Transverse colon (tissue), 4 donors: ENCODE data around the gene NAALADL2. TPM values are rescaled to one million over a fixed set of nuclear protein-coding genes. Genes with fewer than 3 reads are reported as not detected.

Source experiments
- DNase-seq: peaks from one replicate; pipeline ENCODE4 v3.0.0-alpha.2; 2019
- H3K27ac ChIP-seq, 4 donors: fragments of 200-600 bp; sonication (generic); 2 replicates each; pipeline ENCODE4 v1.5.1; 2016 to 2018; ENCODE audit warnings: inconsistent platforms in 4 of 4
- H3K27me3 ChIP-seq: fragments of 200-600 bp; sonication (generic); 2 replicates; pipeline ENCODE4 v1.5.1; 2017; ENCODE audit warnings: inconsistent platforms
- H3K36me3 ChIP-seq, 4 donors: fragments of 200-600 bp; sonication (generic); 2 replicates each; pipeline ENCODE4 v1.5.1; 2017 to 2019; ENCODE audit warnings: inconsistent platforms in 4 of 4
- H3K4me1 ChIP-seq, 4 donors: fragments of 200-600 bp; sonication (generic); 2 replicates each; pipeline ENCODE4 v1.5.1; 2017 to 2020; ENCODE audit warnings: inconsistent platforms in 4 of 4
- H3K4me3 ChIP-seq, 4 donors: fragments of 200-600 bp; sonication (generic); 1 replicate in 1 of 4; 2 replicates in 3 of 4; pipeline versions ENCODE4 v1.5.1 to v1.6.1; 2017 to 2019; ENCODE audit warnings: inconsistent platforms in 4 of 4
- H3K9me3 ChIP-seq, 2 donors: fragments of 200-600 bp; sonication (generic); 2 replicates each; pipeline ENCODE4 v1.5.1; 2017 to 2019; ENCODE audit warnings: inconsistent platforms in 2 of 2
- CTCF ChIP-seq, 5 experiments: fragments of 200-600 bp in 3 of 5; fragments of 450-650 bp in 2 of 5; sonication (generic) in 3 of 5; IDR thresholded peaks; 1 replicate in 2 of 5; 2 replicates in 3 of 5; pipeline ENCODE4 v1.5.1; 2016 to 2017; ENCODE audit warnings: antibody characterized with exemption in 5 of 5, inconsistent platforms in 3 of 5, mild to moderate bottlenecking in 2 of 5, moderate library complexity in 1 of 5
- EP300 ChIP-seq: sonication (generic); formaldehyde crosslinking; IDR thresholded peaks from one replicate; pipeline ENCODE4 v1.6.1; 2017; ENCODE audit warnings: antibody characterized with exemption, low read depth
- POLR2A ChIP-seq: fragments of 450-650 bp; IDR thresholded peaks from one replicate; pipeline ENCODE4 v1.6.1; 2016; ENCODE audit warnings: antibody characterized with exemption, mild to moderate bottlenecking, moderate library complexity
- POLR2AphosphoS5 ChIP-seq, 3 donors: sonication (generic); formaldehyde crosslinking; IDR thresholded peaks; one replicate each; pipeline ENCODE4 v1.6.1; 2016; ENCODE audit warnings: antibody characterized with exemption in 3 of 3
- WGBS, 2 donors: methylation state at CpG; one replicate each; pipeline ENCODE4 v1.1.5; 2018; ENCODE audit warnings: low coverage in 1 of 2; 5-methylcytosine and 5-hydroxymethylcytosine counted together
- in situ Hi-C, 4 donors: fragments of 200-750 bp; cut with MboI; loops; one replicate each; pipeline versions ENCODE4 v1.15.0 to v1.15.1; 2017; ENCODE audit warnings: low sequenced_read_pairs in 3 of 4, low pct_ligation_motif_present in 1 of 4, low pct_unique_long_range_greater_than_20kb in 1 of 4
- intact Hi-C: fragments of 100-400 bp; cut with DNase I; formaldehyde crosslinking; loops from one replicate; pipeline ENCODE4 v1.15.1; 2023; ENCODE audit warnings: low total_unique reads
- total RNA-seq, 4 donors: library from RNA; depleted of rRNA; stranded (reverse); fragments of >200 nt; gene quantifications; one replicate each; pipeline ENCODE4 v1.1.0, GENCODE V29; 2016

The NAALADL2 gene
- total RNA-seq, 4 donors from 2014 or later, result 10.1 to 22.7 (median 15.1) TPM

- intact Hi-C loops, result no loop called here
- TF ChIP-seq EP300 (no peak), POLR2AphosphoS5 (IDR thresholded peaks at IDR 0.05) (no peak), POLR2A (no peak), CTCF (IDR thresholded peaks at IDR 0.05) (no peak)
- Histone ChIP-seq H3K27ac (no peak overlapping the region), H3K36me3 (no peaks in the 10 kb centered on the region), H3K4me1 (no peaks in the 10 kb centered on the region), H3K9me3 (no peaks in the 10 kb centered on the region), H3K4me3 (no peak overlapping the region), H3K27me3 (no peaks in the 10 kb centered on the region)
- 40 to 94% methylated on average over 1 of the region's 1 CpG for WGBS, 2 donors
- in situ Hi-C loops, result no loop called here
- no peak for DNase-seq
Measured at GRCh38 chr3:175728566-175728965, 869.4 kb downstream of the NAALADL2 start.

- no peaks in the 10 kb centered on the region for H3K4me1 ChIP-seq
- WGBS, 2 donors, result 64 to 78% methylated on average over 3 of the region's 3 CpGs
- no peaks in the 10 kb centered on the region for H3K27me3 ChIP-seq
- no peak for DNase-seq
- no peaks in the 10 kb centered on the region for H3K9me3 ChIP-seq
- TF ChIP-seq POLR2AphosphoS5 (IDR thresholded peaks at IDR 0.05) (no peak), POLR2A (no peak), EP300 (no peak), CTCF (IDR thresholded peaks at IDR 0.05) (no peak)
- in situ Hi-C loops, result no loop called here
- intact Hi-C loops, result no loop called here
- no peak overlapping the region for H3K27ac ChIP-seq
- H3K4me3 ChIP-seq, result no peak overlapping the region
- H3K36me3 ChIP-seq, result no peaks in the 10 kb centered on the region
Measured at GRCh38 chr3:175729466-175729865, 870.3 kb downstream of the NAALADL2 start.

GRCh38 chr3:175731543-175731942 is 872.4 kb downstream of the NAALADL2 start:
- no peak overlapping the region for H3K4me3 ChIP-seq
- no peaks in the 10 kb centered on the region for H3K27me3 ChIP-seq
- intact Hi-C loops (no loop called here), in situ Hi-C loops (no loop called here)
- 51 to 64% methylated on average over 3 of the region's 3 CpGs for WGBS, 2 donors
- H3K36me3 ChIP-seq, result no peaks in the 10 kb centered on the region
- no peaks in the 10 kb centered on the region for H3K4me1 ChIP-seq
- TF ChIP-seq EP300 (no peak), CTCF (IDR thresholded peaks at IDR 0.05) (no peak), POLR2AphosphoS5 (IDR thresholded peaks at IDR 0.05) (no peak), POLR2A (no peak)
- no peak overlapping the region for H3K27ac ChIP-seq
- DNase-seq, result no peak
- peaks cover 0 to 5% of the 10 kb centered on the region in 2 donors for H3K9me3 ChIP-seq

- Histone ChIP-seq H3K4me1 (no peaks in the 10 kb centered on the region), H3K36me3 (no peaks in the 10 kb centered on the region), H3K4me3 (no peak overlapping the region), H3K27me3 (no peaks in the 10 kb centered on the region), H3K27ac (no peak overlapping the region), H3K9me3 (peaks cover 0 to 5% of the 10 kb centered on the region in 2 donors)
- no peak for TF ChIP-seq POLR2A
- TF ChIP-seq POLR2AphosphoS5 (IDR thresholded peaks at IDR 0.05), result no peak
- TF ChIP-seq EP300, result no peak
- TF ChIP-seq CTCF (IDR thresholded peaks at IDR 0.05), result no peak
- intact Hi-C loops, result no loop called here
- no peak for DNase-seq
- in situ Hi-C loops, result no loop called here
- WGBS, 2 donors, result 76 to 91% methylated on average over 2 of the region's 2 CpGs
Measured at GRCh38 chr3:175732017-175732416, 872.9 kb downstream of the NAALADL2 start.
